Activated CD4-positive, alpha-beta memory T cell treated with anti-CD3 and anti-CD28 coated beads, Interleukin-2, amount 10 ng/mL, durations not matched to agents 7 days and 5 days (primary cell): Measurements from ENCODE around the gene CHRD. TPM values are rescaled to one million over a fixed set of nuclear protein-coding genes. Genes with fewer than 3 reads are reported as not detected.
A peak's percentile ranks its signal among the peaks of the same experiment; 100 is the strongest.

Experiments
- CTCF ChIA-PET: fragments of 350-600 bp; sonication (Branson Sonifier 250); formaldehyde crosslinking; loops from one replicate; lab custom pipeline; 2021; ENCODE audit warnings: antibody characterized with exemption, inconsistent platforms; lab: Charles Lee
- POLR2A ChIA-PET: fragments of 350-600 bp; sonication (Branson Sonifier 250); formaldehyde crosslinking; loops from one replicate; lab custom pipeline; 2021; ENCODE audit warnings: antibody characterized with exemption; lab: Charles Lee
- DNase-seq: peaks from one replicate; pipeline ENCODE4 v3.0.0-alpha.2; 2020
- H3K27ac Mint-ChIP-seq: one replicate; pipeline ENCODE4 v1.8.0; 2021; ENCODE audit warnings: mild to moderate bottlenecking, mixed read lengths
- H3K27me3 Mint-ChIP-seq: one replicate; pipeline ENCODE4 v1.8.0; 2021; ENCODE audit warnings: mixed read lengths
- H3K36me3 Mint-ChIP-seq: one replicate; pipeline ENCODE4 v1.8.0; 2021; ENCODE audit warnings: low read depth, mixed read lengths
- H3K4me1 Mint-ChIP-seq: one replicate; pipeline ENCODE4 v1.8.0; 2021; ENCODE audit warnings: mixed read lengths
- H3K4me3 Mint-ChIP-seq: one replicate; pipeline ENCODE4 v1.8.0; 2021; ENCODE audit warnings: mild to moderate bottlenecking, mixed read lengths
- H3K9me3 Mint-ChIP-seq: one replicate; pipeline ENCODE4 v1.8.0; 2021; ENCODE audit warnings: mixed read lengths
- total RNA-seq, 2 experiments: library from RNA; stranded (reverse); gene quantifications; one replicate each; pipeline ENCODE4 v1.2.3, GENCODE V29; 2021

Gene CHRD
- total RNA-seq, 2 experiments from 2014 or later, result not detected

DNA sequence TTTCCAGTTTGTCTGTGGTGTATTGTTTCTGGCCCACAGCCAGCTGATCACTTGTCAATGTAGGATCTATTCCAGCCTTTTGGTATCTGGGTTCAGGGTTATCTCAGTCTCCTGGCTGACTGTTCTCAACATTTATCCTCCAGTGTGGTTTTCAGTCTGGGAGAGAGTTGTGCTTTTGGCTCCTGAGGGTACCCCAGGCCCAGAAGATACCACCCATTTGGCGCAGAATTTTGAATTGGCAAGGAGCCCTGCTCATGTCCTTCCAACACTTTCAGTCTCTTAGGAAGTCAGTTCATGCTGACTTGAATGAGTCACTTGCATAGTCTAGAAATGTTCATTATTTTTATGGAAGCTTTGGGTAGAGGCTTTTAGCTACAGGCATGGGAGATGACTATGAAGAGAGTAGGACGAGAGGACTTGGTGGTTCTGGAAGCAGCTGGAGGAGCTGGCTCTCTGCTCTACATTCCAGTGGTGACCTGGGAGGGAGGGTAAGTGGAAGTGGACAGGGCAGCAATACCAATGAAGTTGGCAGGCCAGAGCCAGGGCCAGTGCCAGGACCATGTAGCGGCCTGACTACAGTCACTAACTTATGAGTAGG is 11.2 kb upstream of the CHRD start:
- DNase-seq, result no peak
- CTCF ChIA-PET, result interaction anchor here (2.5 to 3.5 kb wide), 2 partner anchors 14 to 173 kb away, joined by 8 to 13 read pairs; no protein-coding TSS in a partner anchor
- peaks cover 48% of the 10 kb centered on the region for H3K36me3 Mint-ChIP-seq
- peaks cover 25% of the 10 kb centered on the region for H3K4me1 Mint-ChIP-seq
- no peaks in the 10 kb centered on the region for H3K9me3 Mint-ChIP-seq
- H3K4me3 Mint-ChIP-seq, result no peak overlapping the region
- POLR2A ChIA-PET, result no interaction called here
- no peak overlapping the region for H3K27ac Mint-ChIP-seq
- no peaks in the 10 kb centered on the region for H3K27me3 Mint-ChIP-seq

DNA sequence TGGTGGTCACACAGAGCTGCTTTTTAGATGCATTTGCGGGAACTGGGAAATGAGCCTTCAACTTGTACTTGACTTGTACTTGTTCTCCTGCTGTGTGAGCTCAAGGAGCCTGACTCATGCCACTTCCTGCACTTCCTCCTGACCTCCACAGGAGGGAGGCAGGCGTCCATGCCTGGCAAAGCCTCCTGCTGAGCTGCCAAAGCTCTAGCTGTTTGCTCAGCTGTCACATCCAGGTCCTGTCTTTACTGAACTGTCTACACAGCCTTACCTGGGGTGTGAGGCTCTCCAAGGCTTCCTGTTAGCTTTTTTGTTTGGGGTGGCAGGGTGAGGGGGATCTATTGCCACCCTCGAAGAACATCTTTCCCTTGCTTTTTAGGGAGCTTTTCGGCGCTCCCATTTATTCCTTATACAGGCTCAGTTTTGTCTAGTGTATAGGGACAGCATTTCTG is 8.3 kb upstream of the CHRD start:
- no peaks in the 10 kb centered on the region for H3K9me3 Mint-ChIP-seq
- DNase-seq, result peak; percentile 73
- no peak overlapping the region for H3K27ac Mint-ChIP-seq
- POLR2A ChIA-PET, result interaction anchor here (0.6 to 2.6 kb wide), 3 partner anchors 10 to 143 kb away, joined by 3 to 9 read pairs (median 3); partner anchors contain the start of genes CLCN2 and POLR2H
- peaks cover 18% of the 10 kb centered on the region for H3K27me3 Mint-ChIP-seq
- peaks cover 6% of the 10 kb centered on the region for H3K4me1 Mint-ChIP-seq
- peaks cover 32% of the 10 kb centered on the region for H3K36me3 Mint-ChIP-seq
- no peak overlapping the region for H3K4me3 Mint-ChIP-seq
- CTCF ChIA-PET, result interaction anchor here (0.7 to 3.7 kb wide), 36 partner anchors 8 to 476 kb away, joined by 3 to 123 read pairs (median 4); partner anchors contain the start of genes CLCN2, FAM131A and POLR2H

DNA sequence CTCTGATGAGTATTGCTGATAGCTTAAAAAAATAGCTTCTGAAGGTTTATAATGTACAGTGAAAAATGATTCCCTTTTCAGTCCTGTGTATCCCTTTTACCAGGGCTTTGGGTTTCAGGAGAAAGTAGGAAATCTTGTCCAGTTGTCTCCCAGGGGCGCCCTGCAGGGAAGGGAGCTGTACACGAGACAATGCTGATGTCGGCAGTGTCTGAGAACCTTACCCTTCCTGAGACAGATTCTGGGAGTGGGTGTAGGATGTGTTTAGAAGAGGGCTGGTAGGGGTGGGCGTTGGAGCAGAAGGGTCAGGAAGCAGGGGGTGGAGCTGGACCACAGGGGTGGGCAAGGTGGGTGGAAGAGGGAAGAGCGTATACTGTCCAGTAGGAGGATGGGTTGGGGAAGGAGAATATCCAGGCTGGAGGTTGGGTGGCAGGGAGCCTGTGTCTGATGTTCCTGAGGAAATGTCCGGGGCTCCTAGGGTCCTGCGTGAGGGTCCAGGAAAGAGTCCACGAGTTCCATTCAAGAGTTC is 7.5 kb upstream of the CHRD start:
- no peak for DNase-seq
- CTCF ChIA-PET, result interaction anchor here (0.7 to 3.7 kb wide), 22 partner anchors 9 to 192 kb away, joined by 3 to 123 read pairs (median 7); partner anchors contain the start of genes CLCN2 and POLR2H
- H3K27ac Mint-ChIP-seq, result no peak overlapping the region
- H3K27me3 Mint-ChIP-seq, result peaks cover 23% of the 10 kb centered on the region
- no peaks in the 10 kb centered on the region for H3K9me3 Mint-ChIP-seq
- peaks cover 25% of the 10 kb centered on the region for H3K36me3 Mint-ChIP-seq
- peaks cover 4% of the 10 kb centered on the region for H3K4me1 Mint-ChIP-seq
- no peak overlapping the region for H3K4me3 Mint-ChIP-seq
- POLR2A ChIA-PET, result interaction anchor here (2.6 kb wide), 1 partner anchor 11 kb away, joined by 9 read pairs; the partner anchor contains the start of genes CLCN2 and POLR2H

DNA sequence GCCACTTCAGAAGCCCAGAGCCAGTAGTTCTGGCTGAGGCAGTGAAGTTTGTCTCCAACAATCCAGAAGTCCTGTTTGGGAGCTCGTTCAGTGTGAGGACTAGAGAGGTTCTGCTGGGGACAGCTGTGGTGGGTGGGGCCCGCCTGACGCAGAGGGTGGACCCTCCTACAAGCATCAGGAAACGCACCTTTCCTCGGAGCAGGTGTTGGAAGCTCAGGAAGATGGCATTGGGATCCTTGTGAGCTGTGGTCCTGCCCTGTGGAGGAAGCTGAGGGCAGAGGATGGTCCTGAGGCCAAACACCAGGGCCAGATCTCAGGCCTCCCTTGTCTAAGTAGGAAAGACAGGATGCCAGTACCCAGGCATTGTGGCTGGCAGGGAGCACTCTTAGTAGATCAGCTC is 6.9 kb upstream of the CHRD start:
- DNase-seq, result no peak
- no peak overlapping the region for H3K4me3 Mint-ChIP-seq
- peaks cover 4% of the 10 kb centered on the region for H3K4me1 Mint-ChIP-seq
- H3K9me3 Mint-ChIP-seq, result no peaks in the 10 kb centered on the region
- peaks cover 28% of the 10 kb centered on the region for H3K27me3 Mint-ChIP-seq
- H3K27ac Mint-ChIP-seq, result no peak overlapping the region
- CTCF ChIA-PET, result interaction anchor here (2.6 to 3.7 kb wide), 5 partner anchors 8 to 169 kb away, joined by 17 to 123 read pairs (median 18); no protein-coding TSS in a partner anchor
- POLR2A ChIA-PET, result interaction anchor here (2.6 kb wide), 1 partner anchor 11 kb away, joined by 9 read pairs; the partner anchor contains the start of genes CLCN2 and POLR2H
- H3K36me3 Mint-ChIP-seq, result peaks cover 22% of the 10 kb centered on the region

DNA sequence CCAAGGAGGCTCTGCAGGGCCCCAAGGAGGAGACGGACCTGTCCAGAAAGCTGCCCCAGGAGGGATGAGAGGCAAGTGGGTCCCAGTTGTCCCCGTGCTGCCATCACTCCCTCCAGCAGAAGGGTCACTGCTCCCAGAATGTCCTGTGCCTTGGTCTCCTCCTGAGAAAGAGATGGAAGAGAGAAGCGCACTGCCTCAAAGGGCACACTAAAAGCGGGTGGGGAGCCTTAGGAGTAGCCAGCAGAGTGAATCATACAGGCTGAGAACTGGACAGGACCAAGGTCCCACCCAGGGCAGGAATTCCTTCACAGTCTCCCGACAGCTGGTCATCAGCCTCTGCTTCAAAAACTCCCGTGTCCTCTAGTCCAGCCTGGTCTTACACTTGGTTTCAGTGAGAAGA is 6.4 kb upstream of the CHRD start:
- H3K27ac Mint-ChIP-seq, result no peak overlapping the region
- peaks cover 18% of the 10 kb centered on the region for H3K36me3 Mint-ChIP-seq
- ChIA-PET POLR2A (no interaction called here), CTCF (interaction anchor here (2.6 to 3.7 kb wide), 5 partner anchors 8 to 169 kb away, joined by 17 to 123 read pairs (median 18); no protein-coding TSS in a partner anchor)
- DNase-seq, result no peak
- peaks cover 33% of the 10 kb centered on the region for H3K27me3 Mint-ChIP-seq
- H3K4me1 Mint-ChIP-seq, result peaks cover 4% of the 10 kb centered on the region
- H3K9me3 Mint-ChIP-seq, result no peaks in the 10 kb centered on the region
- H3K4me3 Mint-ChIP-seq, result no peak overlapping the region

DNA sequence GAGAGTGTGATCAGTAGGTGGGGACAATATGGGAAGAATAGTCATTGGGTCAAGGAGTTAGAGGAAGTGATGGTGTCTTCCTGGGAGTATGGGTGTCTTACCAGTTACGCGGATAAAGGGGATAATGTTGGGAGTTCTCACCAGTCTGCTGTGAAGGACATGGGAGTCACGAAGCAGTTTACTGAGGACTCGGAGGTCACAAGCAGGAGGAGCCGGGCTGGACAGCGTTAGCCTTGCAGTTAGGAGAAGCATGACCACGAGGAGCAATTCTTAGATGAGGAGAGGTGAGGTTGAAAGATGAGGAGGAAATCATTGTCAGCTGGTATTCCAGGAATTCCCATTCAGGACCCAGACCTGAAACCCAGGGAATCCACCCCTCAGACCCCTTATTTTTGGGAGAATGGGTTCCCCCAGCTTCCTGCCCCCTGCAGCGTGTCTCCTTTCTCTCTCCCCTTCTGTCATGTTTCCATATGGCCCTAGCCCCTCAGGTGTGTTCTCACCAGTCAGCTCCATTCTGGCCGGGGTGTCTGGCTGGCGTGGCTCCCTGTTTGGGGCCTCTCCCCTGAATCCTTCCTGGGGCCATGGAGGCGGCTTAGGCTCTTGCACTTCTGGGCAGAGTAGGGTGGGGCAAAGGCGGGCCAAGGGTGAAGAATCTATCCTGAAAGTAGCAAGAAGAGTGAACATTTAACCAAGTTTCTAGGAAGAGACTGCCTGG is 4.0 kb upstream of the CHRD start:
- H3K4me3 Mint-ChIP-seq, result no peak overlapping the region
- H3K27ac Mint-ChIP-seq, result no peak overlapping the region
- H3K4me1 Mint-ChIP-seq, result peaks cover 8% of the 10 kb centered on the region
- no peak for DNase-seq
- CTCF ChIA-PET, result interaction anchor here (0.9 to 1.2 kb wide), 3 partner anchors 138 to 168 kb away, joined by 3 to 9 read pairs (median 4); no protein-coding TSS in a partner anchor
- H3K9me3 Mint-ChIP-seq, result no peaks in the 10 kb centered on the region
- POLR2A ChIA-PET, result no interaction called here
- peaks cover 47% of the 10 kb centered on the region for H3K27me3 Mint-ChIP-seq
- peaks cover 2% of the 10 kb centered on the region for H3K36me3 Mint-ChIP-seq

DNA sequence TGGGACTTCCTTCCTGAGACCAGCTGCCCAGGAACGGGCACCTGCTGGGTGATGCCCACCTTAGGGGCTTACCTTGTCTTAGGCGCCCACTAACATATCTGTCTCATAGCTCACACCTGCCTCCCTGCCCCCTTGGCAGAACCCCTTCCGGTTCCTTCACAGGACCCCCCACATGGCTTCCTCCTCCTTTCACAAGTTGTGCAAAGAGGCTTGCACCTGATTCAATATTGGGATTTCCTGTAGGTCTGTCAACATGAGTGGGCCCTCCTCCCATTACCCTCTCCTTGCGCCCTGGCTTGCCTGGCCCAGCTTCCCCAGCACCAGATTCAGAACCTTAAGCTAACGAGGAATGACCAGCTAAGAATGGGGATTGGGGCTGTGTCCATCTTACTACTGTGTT is 2.5 kb upstream of the CHRD start:
- Mint-ChIP-seq H3K36me3 (no peaks in the 10 kb centered on the region), H3K4me3 (no peak overlapping the region), H3K9me3 (no peaks in the 10 kb centered on the region), H3K27me3 (peaks cover 62% of the 10 kb centered on the region), H3K4me1 (peaks cover 5% of the 10 kb centered on the region), H3K27ac (no peak overlapping the region)
- CTCF ChIA-PET, result no interaction called here
- POLR2A ChIA-PET, result no interaction called here
- no peak for DNase-seq

DNA sequence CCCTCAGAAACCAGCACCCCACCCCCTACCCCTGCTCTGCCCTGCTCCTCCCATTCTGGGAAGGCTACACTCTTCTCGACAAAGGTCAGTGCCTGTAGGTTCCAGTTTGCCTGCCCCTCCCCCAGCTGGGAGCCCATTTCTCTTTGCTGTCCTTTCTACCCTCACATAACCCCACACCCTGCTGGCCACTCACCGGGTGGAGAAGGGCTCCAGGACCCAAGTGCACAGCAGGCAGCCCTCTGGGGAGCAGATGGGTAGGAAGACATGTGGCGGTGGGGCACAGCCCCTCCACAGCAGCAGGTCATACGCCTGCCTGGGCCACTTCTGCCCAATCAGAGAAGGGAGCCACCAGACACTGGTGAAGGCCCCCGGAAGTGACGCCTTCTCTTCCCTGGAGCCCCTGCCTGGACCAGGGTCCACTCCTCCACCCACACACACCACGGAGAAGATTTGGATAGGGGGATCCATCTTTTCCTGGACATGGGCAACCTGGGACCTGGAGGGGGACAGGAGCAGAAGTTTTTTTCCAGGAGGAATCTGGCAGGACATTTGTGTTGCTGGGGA is 1.9 kb upstream of the CHRD start, which contains the start of gene THPO:
Gene THPO (minus strand): TSS at position 326 of the 564 bp plus-strand sequence. CDS start 1,948 bp downstream, outside the sequence.
- Mint-ChIP-seq H3K9me3 (no peaks in the 10 kb centered on the region), H3K27ac (no peak within 1 kb of the TSS), H3K4me3 (peak within 1 kb of the TSS; percentile 11), H3K27me3 (peaks cover 68% of the 10 kb centered on the region), H3K36me3 (no peaks in the 10 kb centered on the region), H3K4me1 (peaks cover 5% of the 10 kb centered on the region)
- CTCF ChIA-PET, result no interaction called here
- POLR2A ChIA-PET, result no interaction called here
- DNase-seq, result no peak

DNA sequence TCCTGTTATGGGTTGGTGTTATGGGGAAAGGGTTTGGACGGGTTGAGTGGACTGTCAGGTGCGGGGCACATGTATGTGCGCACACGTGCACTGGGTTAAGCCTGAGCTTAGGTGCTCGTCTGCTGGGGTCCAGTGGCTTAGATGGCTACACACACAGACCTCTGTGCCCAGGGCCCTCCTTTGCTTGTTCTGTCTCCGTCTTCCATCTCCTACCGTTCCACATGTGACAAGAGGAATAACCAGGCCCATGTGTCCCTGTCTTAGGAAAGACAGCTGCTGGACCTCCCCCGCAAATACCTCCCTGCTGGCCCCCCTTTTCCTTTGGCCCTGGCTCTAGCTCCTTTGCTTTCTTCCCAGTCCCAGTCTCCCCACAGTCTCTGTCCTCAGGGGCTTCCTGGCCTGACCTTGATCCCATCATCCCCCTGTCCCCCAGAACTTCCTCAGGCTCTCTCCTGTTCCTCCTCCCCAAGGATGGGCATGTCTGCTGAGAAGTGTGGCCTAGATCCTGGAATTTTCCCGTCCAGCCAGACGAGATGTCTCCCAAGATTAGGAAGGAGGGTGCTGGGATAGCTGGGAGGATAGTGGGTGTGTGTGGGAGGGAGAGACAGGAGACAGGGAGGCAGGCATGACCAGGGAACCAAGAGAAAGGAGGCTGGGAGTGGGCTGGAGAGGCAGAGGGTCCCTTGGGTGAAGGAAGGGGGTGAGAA is 1.1 kb upstream of the CHRD start:
- no peaks in the 10 kb centered on the region for H3K9me3 Mint-ChIP-seq
- no peaks in the 10 kb centered on the region for H3K36me3 Mint-ChIP-seq
- no peak for DNase-seq
- peaks cover 68% of the 10 kb centered on the region for H3K27me3 Mint-ChIP-seq
- H3K4me1 Mint-ChIP-seq, result peaks cover 5% of the 10 kb centered on the region
- no peak overlapping the region for H3K27ac Mint-ChIP-seq
- ChIA-PET CTCF (no interaction called here), POLR2A (no interaction called here)
- H3K4me3 Mint-ChIP-seq, result peak overlapping the region; percentile 37

DNA sequence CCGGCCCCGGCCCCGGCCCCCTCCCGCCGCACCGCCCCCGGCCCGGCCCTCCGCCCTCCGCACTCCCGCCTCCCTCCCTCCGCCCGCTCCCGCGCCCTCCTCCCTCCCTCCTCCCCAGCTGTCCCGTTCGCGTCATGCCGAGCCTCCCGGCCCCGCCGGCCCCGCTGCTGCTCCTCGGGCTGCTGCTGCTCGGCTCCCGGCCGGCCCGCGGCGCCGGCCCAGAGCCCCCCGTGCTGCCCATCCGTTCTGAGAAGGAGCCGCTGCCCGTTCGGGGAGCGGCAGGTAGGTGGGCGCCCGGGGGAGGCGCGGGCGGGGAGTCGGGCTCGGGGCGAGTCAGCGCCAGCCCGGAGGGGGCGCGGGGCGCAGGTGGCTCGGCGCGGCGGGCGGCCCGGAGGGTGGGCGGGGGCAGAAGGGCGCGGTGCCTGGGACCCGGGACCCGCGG is 352 bp downstream of the CHRD start:
- Mint-ChIP-seq H3K27ac (no peak overlapping the region), H3K9me3 (no peaks in the 10 kb centered on the region), H3K27me3 (peaks cover 61% of the 10 kb centered on the region), H3K4me3 (no peak overlapping the region), H3K4me1 (peaks cover 5% of the 10 kb centered on the region), H3K36me3 (no peaks in the 10 kb centered on the region)
- DNase-seq, result no peak
- CTCF ChIA-PET, result interaction anchor here (2.4 kb wide), 1 partner anchor 8 kb away, joined by 17 read pairs; no protein-coding TSS in a partner anchor
- POLR2A ChIA-PET, result no interaction called here

DNA sequence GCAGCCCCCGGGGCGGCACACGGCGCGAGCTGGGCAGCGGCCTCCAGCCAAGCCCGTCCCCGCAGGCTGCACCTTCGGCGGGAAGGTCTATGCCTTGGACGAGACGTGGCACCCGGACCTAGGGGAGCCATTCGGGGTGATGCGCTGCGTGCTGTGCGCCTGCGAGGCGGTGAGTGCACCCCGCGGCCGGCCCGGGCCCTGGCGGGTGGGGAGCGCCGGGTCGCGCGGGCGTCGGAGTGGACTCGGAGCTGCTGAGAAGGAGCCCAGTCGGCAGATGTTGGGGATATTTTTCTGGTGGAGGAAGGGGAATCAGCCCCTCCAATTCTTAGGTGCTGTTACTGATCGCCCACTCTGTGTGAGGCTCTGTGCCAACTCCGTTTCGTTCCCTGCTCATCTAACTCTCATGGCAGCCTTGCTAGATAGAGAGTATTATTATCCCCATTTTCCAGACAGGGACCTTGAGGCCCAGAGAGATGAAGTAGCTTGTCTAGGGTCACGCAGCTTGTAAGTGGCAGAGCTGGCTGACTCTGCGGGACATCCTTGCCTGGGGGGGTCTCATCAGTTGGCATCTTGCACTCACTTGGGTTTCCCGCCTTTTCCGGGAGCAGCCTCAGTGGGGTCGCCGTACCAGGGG is 890 bp downstream of the CHRD start:
- no peak for DNase-seq
- Mint-ChIP-seq H3K4me3 (no peak overlapping the region), H3K4me1 (peaks cover 5% of the 10 kb centered on the region), H3K36me3 (no peaks in the 10 kb centered on the region), H3K27me3 (peaks cover 56% of the 10 kb centered on the region), H3K27ac (no peak overlapping the region), H3K9me3 (no peaks in the 10 kb centered on the region)
- ChIA-PET POLR2A (no interaction called here), CTCF (interaction anchor here (0.7 to 2.4 kb wide), 2 partner anchors 8 to 133 kb away, joined by 3 to 17 read pairs; no protein-coding TSS in a partner anchor)
